Testis (tissue), 2 donors: ENCODE results near the gene RCC2.

Source experiments
- CTCF ChIP-seq, 3 experiments: fragments of 450-650 bp in 2 of 3; fragments of 200-600 bp in 1 of 3; sonication (generic) in 1 of 3; IDR thresholded peaks; one replicate each; pipeline ENCODE4 v1.5.1; 2016 to 2019; ENCODE audit warnings: antibody characterized with exemption in 3 of 3, mild to moderate bottlenecking in 2 of 3, moderate library complexity in 1 of 3
- POLR2A ChIP-seq: fragments of 450-650 bp; IDR thresholded peaks from one replicate; pipeline ENCODE4 v1.6.1; 2017; ENCODE audit warnings: antibody characterized with exemption, mild to moderate bottlenecking, moderate library complexity

GRCh38 chr1:17434601-17435000 lies 4.9 kb downstream of the RCC2 start:
- TF ChIP-seq CTCF (IDR thresholded peaks at IDR 0.05) (no peak), POLR2A (no peak)
